Upper lobe of left lung (tissue), 6 donors: ENCODE measurements around the gene MAP7D3. TPM values are rescaled to one million over a fixed set of nuclear protein-coding genes. Genes with fewer than 3 reads are reported as not detected.
"Not testable (repeated sequence)": the region's sequence is repeated elsewhere in the genome, so short reads cannot be mapped to it uniquely, and the experiment has no call there.

Source experiments
- ATAC-seq, 2 donors: fragments of 200-7000 bp; cut with Tn5 transposase; one replicate each; pipeline ENCODE4 v1.9.1; 2022; ENCODE audit warnings: mild to moderate bottlenecking in 2 of 2, moderate library complexity in 2 of 2; ENCODE audit not compliant: low FRiP score in 2 of 2
- DNase-seq, 2 donors: peaks; one replicate each; pipeline ENCODE4 v3.0.0-alpha.2; 2019 to 2020
- H3K27ac ChIP-seq, 4 donors: fragments of 200-600 bp; sonication (generic); one replicate each; pipeline ENCODE4 v1.5.1; 2016 to 2019
- H3K27me3 ChIP-seq, 4 donors: fragments of 200-600 bp; sonication (generic); one replicate each; pipeline ENCODE4 v1.5.1; 2017 to 2019
- H3K36me3 ChIP-seq, 4 donors: fragments of 200-600 bp; sonication (generic); one replicate each; pipeline ENCODE4 v1.5.1; 2016 to 2019
- H3K4me1 ChIP-seq, 4 donors: fragments of 200-600 bp; sonication (generic); one replicate each; pipeline ENCODE4 v1.5.1; 2018 to 2019
- H3K4me3 ChIP-seq, 4 donors: fragments of 200-600 bp; sonication (generic); one replicate each; pipeline ENCODE4 v1.5.1; 2017 to 2019; ENCODE audit warnings: mild to moderate bottlenecking in 2 of 4, moderate library complexity in 1 of 4
- H3K9me3 ChIP-seq, 4 donors: fragments of 200-600 bp; sonication (generic); one replicate each; pipeline ENCODE4 v1.5.1; 2018 to 2019
- CTCF ChIP-seq, 6 experiments: fragments of 450-650 bp in 4 of 6; fragments of 200-600 bp in 2 of 6; sonication (generic) in 2 of 6; IDR thresholded peaks; one replicate each; pipeline ENCODE4 v1.5.1; 2016 to 2019; ENCODE audit warnings: antibody characterized with exemption in 6 of 6
- EP300 ChIP-seq, 4 donors: sonication (generic); formaldehyde crosslinking; IDR thresholded peaks; one replicate each; pipeline ENCODE4 v1.5.1; 2017; ENCODE audit warnings: antibody characterized with exemption in 4 of 4, control low read depth in 2 of 4
- POLR2A ChIP-seq, 4 donors: fragments of 450-650 bp; IDR thresholded peaks; one replicate each; pipeline ENCODE4 v1.5.1; 2016 to 2017; ENCODE audit warnings: antibody characterized with exemption in 4 of 4, mild to moderate bottlenecking in 2 of 4
- POLR2AphosphoS5 ChIP-seq, 2 donors: sonication (generic); formaldehyde crosslinking; IDR thresholded peaks; one replicate each; pipeline ENCODE4 v1.5.1; 2017; ENCODE audit warnings: antibody characterized with exemption in 2 of 2
- WGBS, 2 donors: methylation state at CpG; one replicate each; pipeline ENCODE4 v1.1.5; 2017 to 2018; 5-methylcytosine and 5-hydroxymethylcytosine counted together
- total RNA-seq, 6 donors: library from RNA; depleted of rRNA in 4 of 6; stranded (reverse); fragments of >200 nt in 4 of 6; gene quantifications; one replicate each; pipeline versions ENCODE4 v1.1.0 to v1.2.1, GENCODE V29; 2016 to 2021
- donor health status: DM: no; HTN: no; CAD: no; lungs with moderate emphysema.
- donor health status: DM: no; HTN: yes; CAD: no; lungs with severe emphysema.

MAP7D3 gene
- total RNA-seq, result 10 to 100 TPM in 3 of 6 donors, 1 to 10 TPM in 3; 4.8 to 19.9 (median 9.3) TPM

DNA sequence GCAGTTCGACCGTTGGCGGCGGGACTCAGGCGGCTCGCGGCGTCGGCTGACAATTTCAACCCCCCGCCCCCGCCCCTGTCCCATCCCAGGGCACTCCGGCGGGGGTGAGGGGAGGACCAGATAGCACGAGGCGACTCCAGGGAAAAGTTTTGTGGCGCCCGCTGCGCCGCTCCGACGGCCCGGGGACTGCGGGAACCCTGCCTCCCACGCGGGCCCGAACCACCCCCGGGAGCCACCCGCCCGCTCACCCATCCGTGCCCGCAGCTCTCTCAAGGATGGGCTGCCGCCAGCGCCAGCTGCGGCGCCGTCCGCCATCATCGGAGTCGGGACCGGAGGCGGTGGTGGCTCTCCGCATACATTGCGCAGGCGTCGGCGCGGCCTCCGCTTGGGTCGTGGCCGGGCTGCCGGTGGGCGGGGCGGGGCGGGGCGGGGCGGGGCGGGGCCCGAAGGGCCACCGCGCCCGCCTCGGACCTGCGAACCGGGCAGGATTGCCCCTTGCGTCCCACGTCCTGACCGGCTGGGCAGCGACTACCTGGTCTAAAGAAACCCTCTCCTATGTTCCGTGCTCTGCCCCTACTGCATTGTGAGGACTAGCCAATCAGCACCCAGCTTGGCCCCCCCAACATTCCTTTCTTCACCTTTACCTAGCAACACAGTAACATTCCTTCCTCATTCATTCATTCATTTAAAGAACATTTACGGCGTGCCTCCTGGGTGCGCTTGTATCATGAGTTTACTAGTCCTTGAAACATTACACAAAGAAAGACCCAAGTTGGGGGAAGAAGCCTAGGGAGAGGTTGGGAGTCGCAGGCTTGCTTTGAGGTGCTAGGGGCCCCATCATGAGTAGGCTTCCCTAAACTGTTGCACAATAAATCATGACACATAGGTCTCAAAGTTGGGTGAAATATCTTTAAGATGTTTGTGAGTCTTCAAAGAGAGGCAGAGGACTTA, at the start of gene MAP7D3:
Gene MAP7D3, minus strand, starts transcription at position 360 of the 951 bp plus-strand sequence. Its CDS starts 42 bp downstream, at position 318.
- Histone ChIP-seq H3K27ac (peak within 1 kb of the TSS; percentile 65 to 81 (median 73)), H3K36me3 (no peaks in the 10 kb centered on the region), H3K4me1 (peaks cover 0 to 4% (median 0%) of the 10 kb centered on the region in 4 donors), H3K27me3 (no peaks in the 10 kb centered on the region), H3K9me3 (no peaks in the 10 kb centered on the region), H3K4me3 (peak within 1 kb of the TSS; percentile 60 to 84 (median 66))
- ATAC-seq, result peak; percentile 73 to 98
- peak; percentile 65 to 92 for DNase-seq
- WGBS, 2 donors, result 0 to 23% methylated on average over 3 to 46 of the region's 73 CpGs
- TF ChIP-seq POLR2A (IDR thresholded peaks at IDR 0.05) (peak in 1 of 4 donors; percentile 44), EP300 (IDR thresholded peaks at IDR 0.05) (no peak), POLR2AphosphoS5 (IDR thresholded peaks at IDR 0.05) (no peak)

DNA sequence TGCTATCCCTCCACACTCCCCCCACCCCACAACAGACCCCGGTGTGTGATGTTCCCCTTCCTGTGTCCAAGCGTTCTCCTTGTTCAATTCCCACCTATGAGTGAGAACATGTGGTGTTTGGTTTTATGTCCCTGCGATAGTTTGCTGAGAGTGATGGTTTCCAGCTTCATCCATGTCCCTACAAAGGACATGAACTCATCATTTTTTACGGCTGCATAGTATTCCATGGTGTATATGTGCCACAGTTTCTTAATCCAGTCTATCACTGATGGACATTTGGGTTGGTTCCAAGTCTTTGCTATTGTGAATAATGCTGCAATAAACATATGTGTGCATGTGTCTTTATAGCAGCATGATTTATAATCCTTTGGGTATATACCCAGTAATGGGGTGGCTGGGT, 49.5 kb upstream of the MAP7D3 start, which contains the start of gene ADGRG4:
Gene ADGRG4, plus strand, starts transcription at position 243 of the 400 bp plus-strand sequence. CDS start 7,815 bp downstream, outside the sequence.
- H3K4me3 ChIP-seq, H3K27ac ChIP-seq, DNase-seq, H3K36me3 ChIP-seq, H3K4me1 ChIP-seq, H3K27me3 ChIP-seq, ATAC-seq, H3K9me3 ChIP-seq: not testable (repeated sequence)
- 94% methylated on average over 3 to 4 of the region's 4 CpGs for WGBS, 2 donors

- DNase-seq, result peak in 1 of 2 donors; percentile 30
- 84 to 92% methylated on average over 8 of the region's 8 CpGs for WGBS, 2 donors
- Histone ChIP-seq H3K36me3 (no peaks in the 10 kb centered on the region), H3K4me1 (no peaks in the 10 kb centered on the region), H3K27me3 (no peaks in the 10 kb centered on the region), H3K9me3 (peaks cover 0 to 4% (median 0%) of the 10 kb centered on the region in 4 donors), H3K27ac (no peak overlapping the region), H3K4me3 (no peak overlapping the region)
- ATAC-seq, result no peak
- no peak for TF ChIP-seq POLR2A (IDR thresholded peaks at IDR 0.05)
- no peak for TF ChIP-seq POLR2AphosphoS5 (IDR thresholded peaks at IDR 0.05)
- no peak for TF ChIP-seq EP300 (IDR thresholded peaks at IDR 0.05)
- TF ChIP-seq CTCF (IDR thresholded peaks at IDR 0.05), result no peak
These were observed 44.2 kb upstream of the MAP7D3 start for GRCh38 chrX:136295380-136295779.

DNA sequence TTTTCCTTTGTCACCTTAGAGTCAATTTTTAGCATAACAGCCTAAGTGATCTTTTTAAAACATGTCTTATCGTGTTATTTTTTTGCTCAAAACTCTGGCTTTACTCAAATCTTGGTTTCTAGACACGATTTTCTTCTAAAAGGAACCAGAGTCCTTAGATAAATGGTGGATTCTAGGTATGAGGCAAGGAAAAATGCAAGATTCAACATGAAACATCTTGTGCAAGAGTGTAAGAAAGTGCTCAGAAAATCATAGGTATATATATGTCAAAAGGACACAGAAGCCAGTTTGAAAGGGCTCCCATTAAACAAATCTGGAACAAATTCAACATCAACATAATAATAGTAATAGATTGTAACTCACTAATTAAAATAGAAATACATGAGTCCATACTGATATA, 41.5 kb upstream of the MAP7D3 start:
- ATAC-seq (no peak), DNase-seq (no peak)
- TF ChIP-seq CTCF (IDR thresholded peaks at IDR 0.05), result no peak
- no peak for TF ChIP-seq EP300 (IDR thresholded peaks at IDR 0.05)
- TF ChIP-seq POLR2A (IDR thresholded peaks at IDR 0.05), result no peak
- TF ChIP-seq POLR2AphosphoS5 (IDR thresholded peaks at IDR 0.05), result no peak
- Histone ChIP-seq H3K27ac (no peak overlapping the region), H3K27me3 (no peaks in the 10 kb centered on the region), H3K9me3 (no peaks in the 10 kb centered on the region), H3K4me3 (no peak overlapping the region), H3K4me1 (no peaks in the 10 kb centered on the region), H3K36me3 (no peaks in the 10 kb centered on the region)
- 63 to 89% methylated on average over 2 of the region's 2 CpGs for WGBS, 2 donors

- H3K27me3 ChIP-seq, result no peaks in the 10 kb centered on the region
- DNase-seq (no peak), ATAC-seq (peak in 1 of 2 donors; percentile 26)
- H3K4me3 ChIP-seq, result no peak overlapping the region
- no peaks in the 10 kb centered on the region for H3K36me3 ChIP-seq
- no peak for TF ChIP-seq EP300 (IDR thresholded peaks at IDR 0.05)
- TF ChIP-seq CTCF (IDR thresholded peaks at IDR 0.05), result no peak
- no peak for TF ChIP-seq POLR2AphosphoS5 (IDR thresholded peaks at IDR 0.05)
- TF ChIP-seq POLR2A (IDR thresholded peaks at IDR 0.05), result no peak
- no peak overlapping the region for H3K27ac ChIP-seq
- no peaks in the 10 kb centered on the region for H3K9me3 ChIP-seq
- no peaks in the 10 kb centered on the region for H3K4me1 ChIP-seq
- 79 to 92% methylated on average over 2 of the region's 2 CpGs for WGBS, 2 donors
These were observed 40.6 kb upstream of the MAP7D3 start for GRCh38 chrX:136291824-136292223.

- ATAC-seq, DNase-seq, H3K9me3 ChIP-seq, H3K27ac ChIP-seq, H3K36me3 ChIP-seq, H3K4me3 ChIP-seq, H3K4me1 ChIP-seq, H3K27me3 ChIP-seq: not testable (repeated sequence)
- 74 to 78% methylated on average over 5 of the region's 5 CpGs for WGBS, 2 donors
These were observed 35.2 kb upstream of the MAP7D3 start for GRCh38 chrX:136286375-136286774.
